Stimulated activated CD8-positive, alpha-beta memory T cell treated with anti-CD3 and anti-CD28 coated beads, Interleukin-7, amount 100 ng/mL, for 1 hour (primary cell): ENCODE measurements around the gene NLK.
"Not testable (repeated sequence)": the region's sequence is repeated elsewhere in the genome, so short reads cannot be mapped to it uniquely, and the experiment has no call there.

Experiments
- DNase-seq, 2 donors: peaks; one replicate each; pipeline ENCODE4 v3.0.0-alpha.2; 2020; ENCODE audit warnings: low read depth in 2 of 2

Gene NLK

DNA sequence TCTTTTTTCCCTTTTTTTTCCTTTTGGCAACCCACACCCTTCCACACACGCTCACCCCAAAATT, at the start of gene NLK:
Gene NLK (plus strand): TSS at position 21 of the 64 bp plus-strand sequence. CDS start 197 bp downstream, outside the sequence.
- DNase-seq, result no peak

DNA sequence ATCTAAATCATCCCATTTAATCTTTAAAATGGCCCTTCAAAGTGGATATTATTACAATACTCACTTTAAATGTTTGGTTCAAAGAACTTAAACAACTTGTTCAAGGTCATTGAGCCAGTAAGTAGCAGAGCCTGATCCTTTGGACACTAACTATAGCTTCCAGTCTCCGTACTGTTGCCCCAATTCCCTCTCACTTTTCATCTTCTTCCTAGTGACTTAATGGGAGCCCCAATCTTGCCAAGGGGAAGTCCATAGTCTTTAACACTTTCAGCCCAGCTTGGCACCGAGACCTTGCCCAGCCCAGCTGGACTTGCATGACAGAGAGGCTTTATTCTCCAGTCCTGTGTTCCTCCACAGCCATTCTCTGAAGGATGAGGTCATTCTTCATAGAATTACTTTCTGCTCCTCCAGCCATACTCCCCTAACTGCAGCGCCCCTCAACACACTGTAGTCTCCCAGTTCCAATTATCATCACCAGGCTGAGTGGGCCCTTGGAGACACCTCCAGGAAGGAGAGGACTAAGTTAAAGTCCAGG, 49.2 kb upstream of the NLK start:
- DNase-seq, result no peak

DNA sequence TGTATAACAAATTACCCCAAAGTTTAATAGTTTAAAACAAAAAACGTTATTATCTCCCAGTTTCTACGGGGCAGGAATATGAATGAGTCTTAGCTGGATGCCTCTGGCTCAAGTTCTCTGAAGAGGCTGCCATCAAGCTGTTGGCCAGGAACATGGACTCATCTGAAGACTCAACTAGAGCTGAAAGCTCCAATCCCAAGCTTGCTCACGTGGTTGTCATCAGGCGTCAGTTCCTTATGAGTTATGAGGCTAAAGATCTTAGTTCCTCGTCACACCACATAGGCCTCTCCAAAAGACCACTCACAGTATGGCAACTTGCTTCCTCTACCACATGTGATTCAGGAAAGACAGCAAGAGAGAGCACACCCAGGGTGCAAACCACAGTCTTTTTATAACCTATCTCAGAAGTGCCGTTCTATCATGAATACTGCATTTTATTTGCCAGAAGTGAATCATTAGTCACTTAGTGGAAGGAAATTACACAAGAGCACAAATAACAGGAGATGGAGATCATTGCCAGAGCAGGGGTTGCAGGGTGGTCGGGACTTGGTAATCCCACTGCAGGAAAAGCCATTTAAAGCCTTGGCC, 48.7 kb upstream of the NLK start:
- no peak for DNase-seq

DNA sequence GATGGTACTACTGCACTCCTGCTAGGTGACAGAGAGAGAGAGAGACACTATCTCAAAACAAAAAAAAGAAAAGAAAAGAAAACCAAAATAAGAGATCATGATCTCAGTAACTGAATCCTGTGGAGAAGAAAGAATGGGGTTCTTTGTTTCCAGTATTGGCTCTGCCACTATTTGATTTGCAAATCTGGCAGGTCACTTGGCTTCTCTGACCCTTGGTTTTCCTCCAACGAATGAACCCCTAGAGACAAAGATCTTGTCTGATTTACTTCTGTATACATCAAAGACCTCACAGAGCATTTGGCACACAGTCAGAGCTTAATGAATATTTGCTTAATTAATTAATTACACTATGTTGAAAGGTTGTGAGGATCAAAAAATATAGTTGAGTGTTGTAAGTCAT, 47.9 kb upstream of the NLK start:
- no peak for DNase-seq

DNA sequence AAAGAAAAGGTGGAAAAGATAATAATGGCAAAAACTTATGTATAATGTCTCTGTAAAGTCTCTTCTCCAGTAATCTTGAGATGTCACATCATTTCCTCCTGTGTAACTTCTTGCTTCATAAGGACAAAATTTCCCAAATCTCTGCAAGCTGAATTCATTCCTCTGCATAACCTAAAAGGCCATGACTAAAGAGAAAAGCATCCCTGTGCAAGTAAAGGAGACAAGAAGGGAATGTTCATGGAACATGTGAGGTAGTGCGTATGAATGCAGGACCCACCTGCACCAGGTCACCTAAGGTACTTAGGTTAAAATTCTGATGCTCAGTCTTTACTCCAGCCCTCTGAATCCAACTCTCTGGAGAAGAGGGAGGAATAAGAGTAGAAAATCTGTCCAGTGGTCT, 46.9 kb upstream of the NLK start:
- DNase-seq, result no peak

DNA sequence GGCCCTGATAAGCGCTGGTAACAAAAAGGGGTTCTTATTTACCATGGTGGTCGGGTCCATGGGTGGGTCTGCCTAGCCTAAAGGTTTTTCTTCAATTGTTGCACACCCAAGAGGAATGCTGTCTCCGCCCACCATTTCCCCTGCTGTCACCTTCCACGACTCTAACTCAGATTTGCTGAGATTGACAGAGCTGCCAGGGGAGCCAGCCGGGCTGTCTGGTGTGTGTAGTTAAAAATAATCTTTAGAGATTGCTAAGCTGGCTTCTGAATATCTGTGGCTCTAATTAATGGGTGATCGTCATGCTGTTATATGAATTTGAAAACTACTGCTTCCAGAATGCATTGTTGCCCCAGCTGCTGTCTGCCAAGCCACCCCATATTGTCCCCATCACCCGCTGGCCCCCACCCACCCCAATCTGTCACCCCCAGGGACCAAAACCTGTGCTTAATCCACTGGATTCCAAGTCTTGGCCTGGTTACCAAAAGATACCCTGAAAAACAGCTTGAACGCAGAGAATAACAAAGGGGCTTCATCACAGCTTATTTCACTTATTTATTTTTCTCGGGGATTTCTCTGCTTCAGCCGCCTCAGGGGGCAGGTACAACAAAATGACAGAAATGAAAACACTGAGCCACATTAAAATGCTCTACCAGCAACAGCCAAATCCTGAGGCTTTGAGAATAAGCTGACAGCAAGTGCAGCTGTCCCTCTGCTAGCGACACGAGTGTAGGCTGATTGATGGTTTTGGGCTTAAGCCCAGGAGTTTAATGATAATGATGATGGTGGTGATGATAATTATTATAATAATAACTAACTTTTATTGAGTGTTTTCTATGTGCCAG, 46.1 kb upstream of the NLK start:
- no peak for DNase-seq

DNA sequence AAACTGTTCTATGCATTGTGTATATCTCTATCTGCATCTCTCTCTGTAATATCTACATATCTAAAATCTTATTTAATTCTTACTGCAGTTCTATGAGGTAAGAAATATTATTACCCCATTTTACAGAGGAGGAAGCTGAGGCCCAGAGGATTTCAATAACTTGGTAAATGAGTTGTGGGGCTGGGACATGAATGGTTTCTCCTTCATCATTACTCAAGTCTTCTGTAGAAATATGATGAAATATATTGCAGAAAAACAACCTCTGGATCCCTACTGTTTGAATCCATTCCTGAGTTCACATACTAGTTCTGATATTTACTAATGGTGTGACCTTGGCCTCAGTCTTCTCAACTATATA, 45.5 kb upstream of the NLK start:
- DNase-seq, result no peak

DNA sequence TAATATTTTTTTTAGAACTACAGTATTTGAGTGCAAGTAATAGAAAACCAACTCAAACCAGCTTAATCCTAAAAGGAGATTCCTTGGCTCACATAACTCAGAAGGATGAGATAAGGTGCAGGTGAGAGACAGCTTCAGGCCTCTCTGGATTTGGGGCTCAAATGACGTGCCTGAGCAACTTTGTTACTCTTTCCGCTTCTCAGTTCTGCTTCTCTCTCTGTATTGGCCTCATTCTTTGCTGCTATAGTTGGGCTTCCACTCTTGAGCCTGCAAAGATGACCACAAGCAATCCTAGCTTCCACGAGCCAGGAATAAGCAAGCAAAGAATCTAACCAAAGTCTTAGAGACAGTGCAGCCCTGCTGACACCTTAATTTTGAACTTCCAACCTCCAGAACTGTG, 45.0 kb upstream of the NLK start:
- no peak for DNase-seq

DNA sequence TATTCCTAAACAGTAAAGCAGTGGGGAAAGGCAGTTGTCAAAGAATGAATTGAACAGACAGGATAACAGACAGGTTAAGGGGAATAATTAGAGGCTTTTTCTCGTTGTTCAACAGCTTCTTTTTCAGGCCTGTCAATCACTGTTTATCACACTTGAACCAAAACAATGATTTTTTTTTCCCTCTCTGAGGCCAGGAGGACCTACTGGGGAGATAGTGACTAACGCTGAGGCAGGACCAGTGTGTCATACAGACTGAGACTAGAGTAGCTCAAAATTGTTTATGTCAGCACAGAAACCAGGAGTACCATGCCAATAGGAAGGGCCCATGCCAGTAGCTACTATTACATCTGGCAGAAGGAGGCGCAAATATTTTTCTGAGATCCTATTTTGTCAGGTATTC, 41.3 kb upstream of the NLK start:
- no peak for DNase-seq

DNA sequence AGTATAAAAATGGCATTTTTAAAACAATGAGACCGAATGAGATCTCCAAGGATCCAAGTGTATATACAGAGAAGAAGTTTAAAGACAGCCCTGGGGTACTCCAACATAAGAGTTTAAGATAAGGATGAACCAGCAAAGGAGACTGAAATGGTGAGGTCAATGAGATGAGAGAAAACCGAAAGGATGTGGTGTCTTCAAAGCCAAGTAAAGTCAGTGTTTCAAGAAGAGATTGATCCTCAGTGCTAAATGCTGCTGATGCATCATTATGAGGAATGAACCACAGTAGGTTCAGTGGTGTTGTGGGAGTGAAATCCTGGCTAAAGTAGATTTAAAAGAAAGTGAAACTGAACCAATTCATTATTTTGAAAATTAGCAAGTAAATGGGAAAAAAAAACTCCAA, 38.1 kb upstream of the NLK start:
- DNase-seq, result no peak

DNA sequence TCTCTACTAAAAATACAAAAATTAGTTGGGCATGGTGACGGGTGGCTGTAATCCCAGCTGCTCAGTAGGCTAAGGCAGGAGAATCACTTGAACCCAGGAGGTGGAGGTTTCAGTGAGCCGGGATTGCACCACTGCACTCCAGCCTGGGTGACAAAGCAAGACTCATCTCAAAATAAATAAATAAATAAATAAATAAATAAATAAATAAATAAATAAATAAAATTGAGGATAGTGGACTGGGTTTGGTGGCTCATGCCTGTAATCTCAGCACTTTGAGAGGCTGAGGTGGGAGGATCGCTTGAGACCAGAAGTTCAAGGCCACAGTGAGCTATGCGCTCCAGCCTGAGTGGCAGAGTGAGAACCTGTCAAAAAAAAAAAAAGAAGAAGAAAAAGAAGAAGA, 34.6 kb upstream of the NLK start:
- not testable (repeated sequence) for DNase-seq

DNA sequence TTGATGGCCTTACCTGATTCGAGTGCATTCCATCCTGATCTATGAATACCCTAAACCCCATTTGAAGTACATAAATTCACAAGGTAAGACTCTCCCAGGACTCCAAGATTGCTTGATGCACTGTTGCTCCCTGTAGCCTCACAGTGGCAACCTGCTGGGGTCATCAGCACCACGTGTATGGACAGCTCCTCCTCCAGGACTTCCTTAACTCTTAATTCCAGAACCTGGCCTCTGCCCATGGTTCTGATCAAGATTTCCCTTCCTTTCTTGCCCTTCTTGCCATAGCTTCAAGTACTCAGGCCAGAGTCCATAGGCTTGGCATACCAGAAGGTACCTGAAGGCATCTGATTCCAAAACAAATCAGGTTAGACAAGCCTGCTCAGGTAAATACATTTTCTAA, 34.0 kb upstream of the NLK start:
- DNase-seq, result no peak

DNA sequence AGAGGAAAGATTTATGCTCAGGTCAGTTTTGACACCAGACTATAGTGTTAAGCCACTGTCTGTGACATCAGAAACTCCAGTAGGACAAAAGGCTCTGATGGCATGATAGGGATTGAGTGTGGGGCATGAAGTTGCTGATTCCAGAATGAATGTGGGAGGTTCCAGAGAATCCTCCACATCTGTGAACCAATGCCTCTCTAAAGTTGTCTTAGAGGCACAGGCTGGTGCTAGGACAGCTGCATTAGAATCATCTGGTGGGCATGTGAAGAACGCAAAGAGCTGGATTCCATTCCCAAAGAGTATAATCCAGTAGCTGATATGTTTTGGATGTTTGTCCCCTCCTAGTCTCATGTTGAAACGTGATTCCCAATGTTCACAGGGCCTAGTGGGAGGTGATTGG, 32.1 kb upstream of the NLK start:
- no peak for DNase-seq

DNA sequence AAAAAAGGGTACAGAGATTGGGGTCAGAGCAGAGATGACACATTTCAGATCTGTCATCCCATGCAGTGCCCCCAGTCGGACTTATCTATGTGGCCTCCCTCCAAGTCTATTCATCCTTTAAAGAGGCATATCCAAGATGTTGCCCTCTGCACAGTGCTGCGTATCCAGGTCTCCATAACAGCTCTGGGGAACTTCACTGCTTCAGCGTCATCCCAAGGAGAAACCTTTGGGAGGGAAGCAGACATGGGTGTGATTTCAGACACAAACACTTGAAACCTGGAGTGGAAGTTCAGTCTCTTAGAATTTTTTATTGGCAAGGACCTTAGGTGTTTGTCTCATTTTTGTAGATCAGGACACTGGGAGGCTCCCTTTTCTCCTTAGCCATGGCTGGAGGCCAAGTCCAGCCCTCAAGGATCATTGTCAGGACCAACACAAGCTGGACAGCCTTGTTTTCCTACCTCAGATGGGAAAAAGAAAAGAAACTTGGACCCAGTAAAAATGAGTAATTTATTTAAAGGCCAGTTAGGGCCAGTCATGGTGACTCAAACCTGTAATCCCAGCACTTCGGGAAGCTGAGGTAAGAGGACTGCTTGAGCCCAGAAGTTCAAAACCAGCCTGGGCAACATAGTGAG, 23.9 kb upstream of the NLK start:
- no peak for DNase-seq

DNA sequence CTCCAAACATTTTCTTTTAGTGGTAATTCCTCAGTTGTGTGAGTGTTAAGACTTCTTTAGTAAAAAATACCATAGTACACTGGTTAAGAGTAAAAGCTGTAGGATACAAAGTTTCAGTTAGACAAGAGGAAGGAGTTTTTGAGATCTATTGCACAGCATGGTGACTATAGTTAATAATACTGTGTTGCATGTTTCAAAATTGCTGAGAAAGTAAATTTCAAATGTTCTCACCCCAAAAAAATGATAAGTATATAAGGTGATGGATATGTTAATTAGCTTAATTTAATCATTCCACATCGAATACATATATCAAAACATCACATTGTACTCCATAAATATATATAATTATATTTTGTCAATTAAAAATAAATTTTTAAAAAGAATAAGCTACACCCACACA, 22.0 kb upstream of the NLK start:
- no peak for DNase-seq

DNA sequence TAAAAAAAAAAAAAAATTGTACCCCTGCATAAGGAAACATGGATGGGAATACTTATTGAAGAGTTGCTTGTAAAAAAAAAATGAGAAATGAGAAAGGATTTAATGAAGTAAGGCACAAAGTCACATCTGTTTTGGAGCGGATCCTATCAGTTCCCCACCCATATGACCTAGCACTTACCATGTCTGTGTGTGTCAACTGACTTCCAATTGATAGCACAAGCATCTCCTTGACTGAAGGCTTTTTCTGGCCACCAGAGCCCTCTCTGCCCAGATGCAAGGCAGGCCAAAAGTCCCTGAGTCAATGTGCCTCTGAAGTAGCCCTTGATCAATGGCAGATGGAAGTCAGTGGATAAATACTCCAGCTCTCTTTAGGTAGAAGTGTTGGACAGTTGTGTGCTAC, 13.4 kb upstream of the NLK start:
- DNase-seq, result no peak

DNA sequence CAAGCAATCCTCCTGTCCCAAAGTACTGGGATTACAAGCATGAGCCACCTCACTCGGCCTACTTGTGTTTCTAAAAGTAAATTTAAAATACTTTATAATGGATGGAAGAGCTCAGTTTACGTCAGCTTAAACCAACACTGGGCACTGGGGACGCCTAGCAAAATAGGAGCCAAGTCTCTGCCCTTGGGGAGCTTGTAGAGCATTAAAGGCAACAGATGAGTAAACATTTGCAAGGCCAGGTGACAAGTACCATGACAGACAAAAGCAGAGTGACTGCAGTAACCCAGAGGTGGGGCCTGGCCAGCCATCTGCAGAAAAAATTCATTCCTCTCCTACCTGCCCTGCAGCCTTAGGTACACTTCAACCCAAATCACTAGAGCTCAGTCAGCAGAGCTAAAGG, 12.1 kb upstream of the NLK start:
- no peak for DNase-seq

DNA sequence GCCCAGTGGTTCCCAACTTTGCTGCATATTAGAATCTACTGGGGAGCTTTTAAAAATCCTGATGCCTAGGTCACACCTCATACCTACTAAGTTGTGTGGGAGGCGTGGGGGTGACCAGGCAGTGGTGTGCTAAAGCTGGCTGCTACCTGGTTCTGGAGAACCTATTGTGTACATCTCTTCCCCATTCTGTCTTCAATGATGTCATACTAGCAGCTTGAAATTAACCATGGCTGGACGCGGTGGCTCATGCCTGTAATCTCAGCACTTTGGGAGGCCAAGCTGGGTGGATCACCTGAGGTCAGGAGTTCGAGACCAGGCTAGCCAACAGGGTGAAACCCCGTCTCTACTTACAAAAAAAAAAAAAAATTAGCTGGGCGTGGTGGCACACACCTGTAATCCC, 11.3 kb upstream of the NLK start:
- no peak for DNase-seq

DNA sequence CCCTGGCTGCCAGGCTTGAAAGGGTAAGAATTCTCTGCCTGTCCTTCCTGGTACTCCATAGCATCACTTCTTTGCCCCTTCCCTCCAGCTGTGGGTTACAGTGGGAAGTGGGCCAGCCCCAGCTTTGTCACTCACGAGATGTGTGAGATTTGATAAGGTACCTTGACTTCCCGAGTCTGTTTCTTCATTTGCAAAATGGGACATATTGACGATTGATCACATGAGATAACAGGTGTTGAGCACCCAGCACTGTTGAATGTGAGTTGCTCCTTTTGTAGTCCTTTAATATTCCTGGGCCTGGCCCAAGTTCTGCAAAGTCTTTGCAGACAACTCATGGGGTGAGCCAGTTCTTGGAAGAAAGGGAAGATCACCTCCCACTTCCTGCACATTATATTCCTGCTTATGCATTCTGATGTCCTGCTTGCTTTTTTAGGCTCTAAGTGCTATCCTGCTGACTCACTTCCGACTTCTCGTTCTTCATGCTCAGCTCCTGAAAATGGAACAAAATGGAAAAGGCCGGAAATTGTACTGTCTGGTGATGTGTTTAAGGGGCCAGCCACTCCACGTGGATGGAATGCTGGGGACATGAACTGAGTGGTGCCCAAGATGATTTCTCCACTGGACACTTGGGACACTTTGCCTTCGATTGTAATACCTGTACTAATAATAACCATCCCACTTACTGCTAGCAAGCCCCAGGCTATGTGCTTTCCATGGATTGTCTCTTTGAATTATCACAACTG, 8.3 kb upstream of the NLK start:
- no peak for DNase-seq

DNA sequence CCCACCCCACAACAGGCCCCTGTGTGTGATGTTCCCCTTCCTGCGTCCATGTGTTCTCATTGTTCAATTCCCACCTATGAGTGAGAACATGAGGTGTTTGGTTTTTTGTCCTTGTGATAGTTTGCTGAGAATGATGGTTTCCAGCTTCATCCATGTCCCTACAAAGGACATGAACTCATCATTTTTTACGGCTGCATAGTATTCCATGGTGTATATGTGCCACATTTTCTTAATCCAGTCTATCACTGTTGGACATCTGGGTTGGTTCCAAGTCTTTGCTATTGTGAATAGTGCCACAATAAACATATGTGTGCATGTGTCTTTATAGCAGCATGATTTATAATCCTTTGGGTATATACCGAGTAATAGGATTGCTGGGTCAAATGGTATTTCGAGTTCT, 7.0 kb upstream of the NLK start:
- not testable (repeated sequence) for DNase-seq

DNA sequence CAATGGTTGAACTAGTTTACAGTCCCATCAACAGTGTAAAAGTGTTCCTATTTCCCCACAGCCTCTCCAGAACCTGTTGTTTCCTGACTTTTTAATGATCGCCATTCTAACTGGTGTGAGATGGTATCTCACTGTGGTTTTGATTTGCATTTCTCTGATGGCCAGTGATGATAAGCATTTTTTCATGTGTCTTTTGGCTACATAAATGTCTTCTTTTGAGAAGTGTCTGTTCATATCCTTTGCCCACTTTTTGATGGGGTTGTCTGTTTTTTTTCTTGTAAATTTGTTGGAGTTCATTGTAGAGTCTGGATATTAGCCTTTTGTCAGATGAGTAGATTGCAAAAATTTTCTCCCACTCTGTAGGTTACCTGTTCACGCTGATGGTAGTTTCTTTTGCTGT, 6.6 kb upstream of the NLK start:
- not testable (repeated sequence) for DNase-seq

DNA sequence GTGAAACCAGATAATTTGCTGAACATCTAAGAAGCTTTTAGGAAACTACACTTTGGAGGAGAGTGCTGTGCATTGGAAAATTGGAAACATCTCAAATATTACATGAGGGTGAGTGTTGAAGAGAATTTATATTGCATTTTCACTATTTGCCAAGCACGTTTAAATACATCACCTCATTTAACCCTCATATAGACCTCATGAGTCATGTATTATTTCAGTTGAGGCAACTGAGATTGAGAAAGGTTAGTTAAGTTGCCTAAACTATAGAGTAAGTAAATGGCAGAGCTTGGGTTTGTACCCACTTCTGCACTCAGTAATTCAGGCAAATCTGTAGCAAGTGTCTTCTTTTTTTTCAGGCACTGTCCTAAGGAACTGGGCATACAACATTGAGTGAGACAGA, 3.7 kb upstream of the NLK start:
- no peak for DNase-seq

DNA sequence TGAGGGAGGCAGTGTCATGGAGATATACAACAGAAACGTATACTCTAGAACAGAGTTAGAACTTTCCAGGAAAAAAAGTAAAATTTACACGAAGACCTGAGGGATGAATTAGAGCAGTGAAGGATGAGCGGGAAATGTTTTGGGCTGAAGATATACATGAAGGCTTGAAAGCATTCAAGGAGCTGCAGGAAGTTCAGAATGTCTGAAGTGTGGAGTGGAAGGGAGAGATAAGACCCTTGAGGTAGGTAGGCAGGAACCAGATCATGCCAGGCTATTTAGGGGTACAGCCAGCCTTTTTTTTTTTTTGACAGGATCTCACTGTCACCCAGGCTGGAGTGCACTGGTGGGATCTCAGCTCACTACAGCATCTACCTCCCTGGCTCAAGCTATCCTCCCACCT, 3.2 kb upstream of the NLK start:
- no peak for DNase-seq
